ENCODE measurements around the gene DACT2.

DACT2 gene

GRCh38 chr6:168305096-168305749 is 14.4 kb downstream of the DACT2 start:
- peaks cover 10% of the 10 kb centered on the region for H3K27me3 ChIP-seq (ENCODE audit: insufficient read depth, poor library complexity, severe bottlenecking)
- H3K27ac ChIP-seq (ENCODE audit: poor library complexity, severe bottlenecking) = no peak overlapping the region
- H3K4me3 ChIP-seq (ENCODE audit: severe bottlenecking) = no peak overlapping the region
- DNase-seq (ENCODE audit: low spot score) (no peak), ATAC-seq (ENCODE audit: low read depth) (no peak)
- no peak for TF ChIP-seq CTCF (IDR thresholded peaks at IDR 0.05; ENCODE audit: poor library complexity, severe bottlenecking)
- no peaks in the 10 kb centered on the region for H3K9me3 ChIP-seq (ENCODE audit: severe bottlenecking)
- H3K36me3 ChIP-seq (ENCODE audit: low read depth) = no peaks in the 10 kb centered on the region
- no peaks in the 10 kb centered on the region for H3K4me1 ChIP-seq (ENCODE audit: insufficient read depth, poor library complexity, severe bottlenecking)

- Histone ChIP-seq H3K27ac (ENCODE audit: poor library complexity, severe bottlenecking) (no peak overlapping the region), H3K4me1 (ENCODE audit: insufficient read depth, poor library complexity, severe bottlenecking) (no peaks in the 10 kb centered on the region), H3K4me3 (ENCODE audit: severe bottlenecking) (no peak overlapping the region), H3K9me3 (ENCODE audit: severe bottlenecking) (no peaks in the 10 kb centered on the region), H3K27me3 (ENCODE audit: insufficient read depth, poor library complexity, severe bottlenecking) (peaks cover 10% of the 10 kb centered on the region), H3K36me3 (ENCODE audit: low read depth) (no peaks in the 10 kb centered on the region)
- no peak for TF ChIP-seq CTCF (IDR thresholded peaks at IDR 0.05; ENCODE audit: poor library complexity, severe bottlenecking)
- ATAC-seq (ENCODE audit: low read depth) = no peak
- DNase-seq (ENCODE audit: low spot score) = no peak
These were observed 14.9 kb downstream of the DACT2 start for GRCh38 chr6:168304752-168305015.

GRCh38 chr6:168303982-168304751 is 15.4 kb downstream of the DACT2 start:
- Histone ChIP-seq H3K9me3 (ENCODE audit: severe bottlenecking) (no peaks in the 10 kb centered on the region), H3K36me3 (ENCODE audit: low read depth) (no peaks in the 10 kb centered on the region), H3K27me3 (ENCODE audit: insufficient read depth, poor library complexity, severe bottlenecking) (peaks cover 15% of the 10 kb centered on the region), H3K4me1 (ENCODE audit: insufficient read depth, poor library complexity, severe bottlenecking) (no peaks in the 10 kb centered on the region), H3K4me3 (ENCODE audit: severe bottlenecking) (no peak overlapping the region), H3K27ac (ENCODE audit: poor library complexity, severe bottlenecking) (no peak overlapping the region)
- DNase-seq (ENCODE audit: low spot score) (no peak), ATAC-seq (ENCODE audit: low read depth) (no peak)
- TF ChIP-seq CTCF (IDR thresholded peaks at IDR 0.05; ENCODE audit: poor library complexity, severe bottlenecking) = no peak

GRCh38 chr6:168302534-168302933 is 17.0 kb downstream of the DACT2 start:
- ATAC-seq (ENCODE audit: low read depth) (no peak), DNase-seq (ENCODE audit: low spot score) (no peak)
- no peak overlapping the region for H3K4me3 ChIP-seq (ENCODE audit: severe bottlenecking)
- peaks cover 26% of the 10 kb centered on the region for H3K27me3 ChIP-seq (ENCODE audit: insufficient read depth, poor library complexity, severe bottlenecking)
- no peaks in the 10 kb centered on the region for H3K9me3 ChIP-seq (ENCODE audit: severe bottlenecking)
- no peak overlapping the region for H3K27ac ChIP-seq (ENCODE audit: poor library complexity, severe bottlenecking)
- H3K4me1 ChIP-seq (ENCODE audit: insufficient read depth, poor library complexity, severe bottlenecking) = no peaks in the 10 kb centered on the region
- no peak for TF ChIP-seq CTCF (IDR thresholded peaks at IDR 0.05; ENCODE audit: poor library complexity, severe bottlenecking)
- H3K36me3 ChIP-seq (ENCODE audit: low read depth) = no peaks in the 10 kb centered on the region

Data from RWPE2 (cell line).